OCI-LY1 (cell line): ENCODE measurements around the gene AICDA.
"Not testable (repeated sequence)": the region's sequence is repeated elsewhere in the genome, so short reads cannot be mapped to it uniquely, and the experiment has no call there.

Experiments
- H2AFZ ChIP-seq: fragments of 200-600 bp; sonication (generic), shearing (Covaris generic); 2 replicates; pipeline ENCODE4 v1.6.0; 2014; ENCODE audit warnings: antibody characterized with exemption, mild to moderate bottlenecking, low read length
- H3F3A ChIP-seq: fragments of 200-600 bp; sonication (generic), shearing (Covaris generic); 2 replicates; pipeline ENCODE4 v1.6.0; 2014; ENCODE audit warnings: mild to moderate bottlenecking, antibody characterized with exemption, low read length, moderate library complexity; ENCODE audit not compliant: insufficient read depth
- H3K27ac ChIP-seq: fragments of 200-600 bp; sonication (generic); 2 replicates; pipeline ENCODE4 v1.5.1; 2014; ENCODE audit warnings: low read length, mixed run types, mild to moderate bottlenecking, low read depth; ENCODE audit not compliant: poor library complexity, severe bottlenecking
- H3K27me3 ChIP-seq: fragments of 200-600 bp; sonication (generic); 2 replicates; pipeline ENCODE4 v1.6.0; 2014; ENCODE audit warnings: antibody characterized with exemption, mild to moderate bottlenecking, low read length, moderate library complexity; ENCODE audit not compliant: insufficient read depth
- H3K36me3 ChIP-seq: fragments of 200-600 bp; sonication (generic); 2 replicates; pipeline ENCODE4 v1.6.1; 2014; ENCODE audit warnings: mild to moderate bottlenecking, antibody characterized with exemption, low read length, moderate library complexity, mixed read lengths; ENCODE audit not compliant: insufficient read depth
- H3K4me1 ChIP-seq: fragments of 200-600 bp; sonication (generic); 2 replicates; pipeline ENCODE4 v1.5.1; 2014; ENCODE audit warnings: mild to moderate bottlenecking, low read length, moderate library complexity; ENCODE audit not compliant: insufficient read depth, severe bottlenecking
- H3K4me2 ChIP-seq: fragments of 200-600 bp; sonication (generic), shearing (Covaris generic); 2 replicates; pipeline ENCODE4 v1.6.1; 2014; ENCODE audit warnings: low read length
- H3K4me3 ChIP-seq: fragments of 200-600 bp; sonication (generic); 2 replicates; pipeline ENCODE4 v1.5.1; 2014; ENCODE audit warnings: low read length, low read depth, mild to moderate bottlenecking, mixed read lengths; ENCODE audit not compliant: poor library complexity, severe bottlenecking
- H3K79me2 ChIP-seq: fragments of 200-600 bp; shearing (Covaris generic); 2 replicates; pipeline ENCODE4 v1.6.1; 2016; ENCODE audit warnings: mixed run types, low read length, mixed read lengths; ENCODE audit not compliant: insufficient read depth
- H3K9ac ChIP-seq: fragments of 200-600 bp; sonication (generic), shearing (Covaris generic); 2 replicates; pipeline ENCODE4 v1.6.1; 2014; ENCODE audit warnings: mild to moderate bottlenecking, low read length, mixed read lengths
- H3K9me2 ChIP-seq: fragments of 200-600 bp; sonication (generic), shearing (Covaris generic); 2 replicates; pipeline ENCODE4 v1.6.1; 2014; ENCODE audit warnings: low read depth, mild to moderate bottlenecking, low read length, mixed read lengths
- H3K9me3 ChIP-seq: fragments of 200-600 bp; shearing (Covaris generic); 2 replicates; pipeline ENCODE4 v1.6.1; 2014; ENCODE audit warnings: low read length, mixed read lengths
- H4K20me1 ChIP-seq: fragments of 200-600 bp; sonication (generic), shearing (Covaris generic); 2 replicates; pipeline ENCODE4 v1.6.0; 2016; ENCODE audit warnings: mild to moderate bottlenecking, low read length; ENCODE audit not compliant: insufficient read depth
- EZH2 ChIP-seq: fragments of 200-600 bp; sonication (generic), shearing (Covaris generic); IDR thresholded peaks from 2 replicates; pipeline ENCODE4 v1.8.0; 2017; ENCODE audit warnings: borderline replicate concordance, mixed run types, mild to moderate bottlenecking, antibody characterized with exemption, low read length, moderate library complexity, mixed read lengths
- TF ChIP-seq, protein P1 (sequence below): fragments of 200-600 bp; sonication (generic), shearing (Covaris generic); IDR thresholded peaks from 2 replicates; pipeline ENCODE4 v1.5.1; 2017; ENCODE audit warnings: mild to moderate bottlenecking, antibody characterized with exemption, low read length, moderate library complexity, mixed read lengths

Gene AICDA

DNA sequence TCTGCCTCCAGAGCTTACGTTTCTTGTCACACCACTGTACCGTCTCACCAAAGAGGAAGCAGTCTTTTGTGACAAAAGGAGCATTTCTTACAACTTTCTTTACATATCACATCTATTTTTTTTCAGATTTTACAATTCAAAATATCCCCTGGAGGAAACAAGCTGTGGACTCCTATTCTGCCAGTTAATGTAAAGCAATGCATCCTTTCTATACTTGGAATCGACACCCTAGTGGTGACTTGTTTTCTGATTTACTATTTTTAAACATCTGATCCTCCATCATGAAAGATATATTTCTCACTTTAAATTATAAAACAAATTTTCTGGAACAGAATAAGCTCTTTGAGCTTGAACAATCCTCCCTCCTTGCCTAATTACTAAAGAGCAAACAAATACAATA is 34.8 kb downstream of the AICDA start:
- H3K9me3 ChIP-seq: no peaks in the 10 kb centered on the region
- peaks cover 36% of the 10 kb centered on the region for H3K4me1 ChIP-seq
- H3K9me2 ChIP-seq: no peaks in the 10 kb centered on the region
- H3K4me3 ChIP-seq: peak overlapping the region; percentile 3
- no peaks in the 10 kb centered on the region for H3F3A ChIP-seq
- peak overlapping the region; percentile 27 for H3K4me2 ChIP-seq
- no peaks in the 10 kb centered on the region for H3K36me3 ChIP-seq
- H3K27me3 ChIP-seq: no peaks in the 10 kb centered on the region
- TF ChIP-seq EZH2: no peak
- TF ChIP-seq, protein P1, sequence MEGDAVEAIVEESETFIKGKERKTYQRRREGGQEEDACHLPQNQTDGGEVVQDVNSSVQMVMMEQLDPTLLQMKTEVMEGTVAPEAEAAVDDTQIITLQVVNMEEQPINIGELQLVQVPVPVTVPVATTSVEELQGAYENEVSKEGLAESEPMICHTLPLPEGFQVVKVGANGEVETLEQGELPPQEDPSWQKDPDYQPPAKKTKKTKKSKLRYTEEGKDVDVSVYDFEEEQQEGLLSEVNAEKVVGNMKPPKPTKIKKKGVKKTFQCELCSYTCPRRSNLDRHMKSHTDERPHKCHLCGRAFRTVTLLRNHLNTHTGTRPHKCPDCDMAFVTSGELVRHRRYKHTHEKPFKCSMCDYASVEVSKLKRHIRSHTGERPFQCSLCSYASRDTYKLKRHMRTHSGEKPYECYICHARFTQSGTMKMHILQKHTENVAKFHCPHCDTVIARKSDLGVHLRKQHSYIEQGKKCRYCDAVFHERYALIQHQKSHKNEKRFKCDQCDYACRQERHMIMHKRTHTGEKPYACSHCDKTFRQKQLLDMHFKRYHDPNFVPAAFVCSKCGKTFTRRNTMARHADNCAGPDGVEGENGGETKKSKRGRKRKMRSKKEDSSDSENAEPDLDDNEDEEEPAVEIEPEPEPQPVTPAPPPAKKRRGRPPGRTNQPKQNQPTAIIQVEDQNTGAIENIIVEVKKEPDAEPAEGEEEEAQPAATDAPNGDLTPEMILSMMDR: peak; percentile 30; the same call in 1 of the 2 replicates
- no peaks in the 10 kb centered on the region for H3K79me2 ChIP-seq
- H4K20me1 ChIP-seq: no peaks in the 10 kb centered on the region
- peak overlapping the region; percentile 82 for H2AFZ ChIP-seq
- H3K27ac ChIP-seq: peak overlapping the region; percentile 73
- H3K9ac ChIP-seq: peak overlapping the region; percentile 0; the same call in 1 of the 2 replicates

- no peak overlapping the region for H3K9ac ChIP-seq
- H3K4me2 ChIP-seq: no peak overlapping the region
- no peaks in the 10 kb centered on the region for H3F3A ChIP-seq
- H3K79me2 ChIP-seq: no peaks in the 10 kb centered on the region
- no peak overlapping the region for H2AFZ ChIP-seq
- H3K4me3 ChIP-seq: no peak overlapping the region
- TF ChIP-seq, protein P1: no peak
- no peak for TF ChIP-seq EZH2
- no peaks in the 10 kb centered on the region for H3K9me2 ChIP-seq
- peaks cover 6% of the 10 kb centered on the region; the same call in 1 of the 2 replicates for H3K9me3 ChIP-seq
- no peak overlapping the region for H3K27ac ChIP-seq
- H4K20me1 ChIP-seq: no peaks in the 10 kb centered on the region
- no peaks in the 10 kb centered on the region for H3K36me3 ChIP-seq
- peaks cover 9% of the 10 kb centered on the region for H3K4me1 ChIP-seq
- H3K27me3 ChIP-seq: no peaks in the 10 kb centered on the region
Measured at GRCh38 chr12:8572507-8572906, 40.2 kb downstream of the AICDA start.

- Histone ChIP-seq H4K20me1 (no peaks in the 10 kb centered on the region), H2AFZ (no peak overlapping the region), H3F3A (no peaks in the 10 kb centered on the region), H3K79me2 (no peaks in the 10 kb centered on the region), H3K4me3 (no peak overlapping the region), H3K27me3 (no peaks in the 10 kb centered on the region), H3K9me2 (no peaks in the 10 kb centered on the region), H3K9me3 (peaks cover 19% of the 10 kb centered on the region), H3K9ac (no peak overlapping the region), H3K36me3 (no peaks in the 10 kb centered on the region; the same call in 1 of the 2 replicates), H3K4me2 (no peak overlapping the region), H3K4me1 (no peaks in the 10 kb centered on the region), H3K27ac (no peak overlapping the region)
- TF ChIP-seq, protein P1: no peak
- TF ChIP-seq EZH2: no peak
Measured at GRCh38 chr12:8566525-8566924, 46.1 kb downstream of the AICDA start.

DNA sequence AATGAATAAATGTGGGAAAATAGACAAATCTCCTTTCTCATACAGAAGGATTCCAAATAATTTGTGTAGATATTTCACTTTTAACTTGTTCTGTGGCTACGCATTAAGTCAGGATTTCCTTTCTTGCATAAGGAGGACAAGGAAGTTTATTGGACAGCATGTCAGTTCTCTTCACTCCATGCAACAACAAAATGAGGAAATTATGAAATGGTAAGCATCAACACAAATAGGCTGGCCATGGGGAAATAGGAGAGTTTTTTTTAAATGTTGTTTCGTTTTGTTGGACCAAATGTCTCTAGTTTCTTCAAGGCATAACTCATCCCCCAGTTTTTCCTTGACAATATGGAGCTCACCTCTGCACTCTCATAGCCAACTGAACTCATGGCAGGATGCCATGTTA is 46.6 kb downstream of the AICDA start:
- H3K36me3 ChIP-seq, H3K79me2 ChIP-seq, H3K27ac ChIP-seq, H2AFZ ChIP-seq, H4K20me1 ChIP-seq, H3K4me2 ChIP-seq, H3K9ac ChIP-seq, H3K9me2 ChIP-seq, H3K4me3 ChIP-seq, H3F3A ChIP-seq, H3K4me1 ChIP-seq, H3K27me3 ChIP-seq: not testable (repeated sequence)
- H3K9me3 ChIP-seq: peaks cover 19% of the 10 kb centered on the region
